EH (cell line): ENCODE data around the gene CYTH2.
A peak's percentile ranks its signal among the peaks of the same experiment; 100 is the strongest.

Experiments
- DNase-seq: peaks from one replicate; pipeline ENCODE4 v3.0.0-alpha.2; 2015; ENCODE audit warnings: low read depth

CYTH2 gene, protein sequence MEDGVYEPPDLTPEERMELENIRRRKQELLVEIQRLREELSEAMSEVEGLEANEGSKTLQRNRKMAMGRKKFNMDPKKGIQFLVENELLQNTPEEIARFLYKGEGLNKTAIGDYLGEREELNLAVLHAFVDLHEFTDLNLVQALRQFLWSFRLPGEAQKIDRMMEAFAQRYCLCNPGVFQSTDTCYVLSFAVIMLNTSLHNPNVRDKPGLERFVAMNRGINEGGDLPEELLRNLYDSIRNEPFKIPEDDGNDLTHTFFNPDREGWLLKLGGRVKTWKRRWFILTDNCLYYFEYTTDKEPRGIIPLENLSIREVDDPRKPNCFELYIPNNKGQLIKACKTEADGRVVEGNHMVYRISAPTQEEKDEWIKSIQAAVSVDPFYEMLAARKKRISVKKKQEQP

DNA sequence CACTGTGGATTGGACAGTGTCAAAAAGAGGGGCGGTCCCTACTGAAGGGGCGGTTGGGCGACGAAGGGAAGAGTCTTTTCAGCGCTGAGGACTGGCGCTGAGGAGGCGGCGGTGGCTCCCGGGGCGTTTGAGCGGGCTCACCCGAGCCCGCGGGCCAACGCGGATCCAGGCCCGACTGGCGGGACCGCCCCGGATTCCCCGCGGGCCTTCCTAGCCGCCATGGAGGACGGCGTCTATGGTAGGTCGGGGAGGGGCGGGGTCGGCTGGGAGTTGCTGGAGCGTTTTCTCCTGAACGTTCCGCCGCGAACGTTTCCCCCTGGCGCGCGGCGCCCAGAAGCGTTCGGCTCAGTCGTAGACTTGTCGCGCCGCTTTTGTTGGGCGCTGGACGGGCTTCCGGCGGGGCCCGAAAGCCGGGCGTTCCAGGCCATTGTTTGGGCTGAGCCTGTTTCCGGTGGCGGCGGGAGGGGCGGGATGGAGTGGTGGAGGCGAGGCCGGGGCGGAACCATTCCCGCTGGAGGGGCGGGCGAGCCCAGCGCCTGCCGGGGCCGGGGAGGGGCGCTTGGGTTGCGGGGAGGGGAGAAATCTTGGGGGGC, at the start of gene CYTH2:
Gene CYTH2 (plus strand): TSS at position 81 of the 593 bp plus-strand sequence. CDS start 139 bp downstream, at position 220.
- peak; percentile 86 for DNase-seq

DNA sequence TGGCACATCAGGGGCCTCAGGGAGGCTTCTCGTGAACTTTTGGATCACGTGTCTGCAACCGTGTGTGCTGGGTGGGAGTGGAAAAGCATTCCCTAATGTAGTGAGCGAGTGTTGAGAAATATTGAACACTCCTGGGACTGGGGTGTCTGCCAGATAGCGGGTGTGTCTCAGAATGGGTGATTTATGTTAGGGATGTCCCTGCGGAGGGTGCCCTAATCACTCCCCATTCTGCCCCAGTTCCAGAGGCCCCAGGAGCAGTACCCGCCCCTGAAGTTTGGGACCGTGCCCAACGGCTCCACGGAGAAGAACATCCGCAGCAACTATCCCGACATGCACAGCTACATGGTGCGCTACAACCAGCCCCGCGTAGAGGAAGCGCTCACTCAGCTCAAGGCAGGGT, 47.6 kb upstream of the CYTH2 start:
- no peak for DNase-seq

DNA sequence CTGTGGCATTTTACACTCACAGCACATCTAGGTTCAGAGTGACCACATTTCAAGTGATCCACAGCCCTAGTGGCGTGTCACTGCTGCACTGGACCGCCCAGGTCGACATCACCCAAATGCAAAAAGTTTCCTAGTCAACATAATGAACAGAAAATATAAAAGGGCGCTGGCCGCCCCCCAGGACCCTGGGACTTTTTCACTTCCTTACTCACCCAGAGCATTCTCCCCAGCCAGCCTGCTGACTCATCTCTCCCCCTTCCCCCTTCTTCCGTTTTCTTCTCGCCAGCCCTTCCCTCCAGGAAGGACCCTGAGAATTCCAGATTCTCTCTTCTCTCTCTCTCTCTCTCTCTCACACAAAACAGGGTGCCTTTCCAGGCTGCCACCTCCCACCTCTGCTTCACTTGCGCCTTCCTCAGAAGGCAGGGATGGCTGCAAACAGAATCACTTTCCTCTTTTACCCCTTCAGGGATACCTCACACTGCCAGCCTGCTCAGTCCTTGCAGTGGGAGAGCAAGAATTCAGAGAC, 44.4 kb upstream of the CYTH2 start:
- peak; percentile 76 for DNase-seq

DNA sequence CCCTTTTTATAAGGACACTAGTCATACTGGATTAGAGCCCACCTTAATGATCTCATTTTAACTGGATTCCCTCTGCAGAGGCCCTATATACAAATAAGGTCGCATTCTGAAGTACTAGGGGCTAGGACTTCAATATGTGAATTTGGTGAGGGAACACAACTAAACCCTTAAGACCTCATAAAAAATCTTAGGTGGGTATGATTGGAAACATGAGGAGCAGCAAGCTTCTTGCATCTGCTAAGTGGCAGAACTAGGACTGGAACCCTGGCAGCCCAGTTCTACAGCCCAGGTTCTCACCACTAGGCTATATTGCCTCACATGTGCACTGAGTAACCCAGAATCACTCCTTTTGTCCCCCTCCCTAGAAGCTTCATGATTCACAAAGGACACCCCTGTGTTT, 40.5 kb upstream of the CYTH2 start:
- DNase-seq = no peak

DNA sequence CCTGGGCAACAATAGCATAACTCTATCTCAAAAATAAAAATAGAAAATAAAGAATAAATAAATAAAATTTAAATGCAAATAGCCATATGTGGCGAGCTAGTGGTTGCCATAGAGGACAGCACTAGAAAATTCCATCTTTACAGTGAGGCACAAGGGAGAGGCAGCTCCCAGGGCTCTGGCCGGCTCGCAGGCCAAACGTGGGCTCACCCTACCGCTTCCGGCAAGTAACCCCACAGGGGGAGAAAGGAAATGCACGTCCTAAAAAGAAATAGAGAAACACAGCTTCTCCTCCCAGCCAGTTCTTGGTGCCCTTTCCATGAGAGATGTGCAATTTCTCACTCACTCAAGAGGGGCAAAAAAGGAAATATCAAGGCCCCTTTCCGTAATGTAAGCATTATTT, 35.8 kb upstream of the CYTH2 start:
- no peak for DNase-seq

DNA sequence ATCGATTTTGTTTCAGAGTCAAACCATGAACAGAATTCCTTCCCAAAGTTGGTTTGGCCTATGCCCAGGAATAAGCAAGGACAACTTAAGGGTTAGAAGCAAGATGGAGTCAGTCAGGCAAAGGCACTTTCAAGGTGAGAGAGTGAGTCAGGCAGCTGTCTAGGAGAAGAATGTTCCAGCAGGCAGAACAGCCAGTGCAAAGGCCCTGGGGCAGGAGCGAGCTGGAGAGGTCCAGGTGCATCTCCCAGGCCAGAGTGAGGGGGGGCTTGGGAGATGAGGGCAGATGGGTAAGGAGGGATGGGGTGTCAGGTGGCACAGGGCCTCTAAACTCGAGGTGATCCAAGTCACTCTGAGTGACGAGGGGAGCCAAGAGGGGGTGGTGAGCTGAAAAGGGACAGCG, 32.6 kb upstream of the CYTH2 start:
- no peak for DNase-seq

DNA sequence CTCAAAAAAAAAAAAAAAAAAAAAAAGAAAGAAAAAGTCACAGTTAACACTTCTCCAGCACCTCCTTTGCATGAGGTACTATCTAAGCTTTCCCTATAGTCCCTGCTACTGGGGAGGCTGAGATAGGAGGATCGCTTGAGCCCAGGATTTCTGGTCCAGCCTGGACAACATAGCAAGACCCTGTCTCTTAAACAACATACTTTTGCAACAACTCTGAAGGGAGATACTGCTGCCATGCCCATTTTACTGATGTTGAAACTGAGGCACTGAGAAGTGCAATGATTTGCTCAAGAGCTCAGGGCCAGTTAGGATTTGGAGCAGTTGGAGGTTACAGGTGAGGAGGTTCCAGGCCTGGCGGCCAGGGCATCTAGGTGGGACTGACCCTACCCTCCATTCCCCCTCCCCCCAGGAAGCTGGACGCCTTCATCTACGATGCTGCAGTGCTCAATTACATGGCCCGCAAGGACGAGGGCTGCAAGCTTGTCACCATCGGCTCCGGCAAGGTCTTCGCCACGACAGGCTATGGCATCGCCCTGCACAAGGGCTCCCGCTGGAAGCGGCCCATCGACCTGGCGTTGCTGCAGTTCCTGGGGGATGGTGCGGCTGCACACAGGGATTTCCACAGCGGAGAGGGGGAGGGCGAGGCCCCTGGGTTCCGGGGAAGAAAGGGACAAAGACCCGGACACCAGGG, 27.7 kb upstream of the CYTH2 start:
- DNase-seq = no peak

DNA sequence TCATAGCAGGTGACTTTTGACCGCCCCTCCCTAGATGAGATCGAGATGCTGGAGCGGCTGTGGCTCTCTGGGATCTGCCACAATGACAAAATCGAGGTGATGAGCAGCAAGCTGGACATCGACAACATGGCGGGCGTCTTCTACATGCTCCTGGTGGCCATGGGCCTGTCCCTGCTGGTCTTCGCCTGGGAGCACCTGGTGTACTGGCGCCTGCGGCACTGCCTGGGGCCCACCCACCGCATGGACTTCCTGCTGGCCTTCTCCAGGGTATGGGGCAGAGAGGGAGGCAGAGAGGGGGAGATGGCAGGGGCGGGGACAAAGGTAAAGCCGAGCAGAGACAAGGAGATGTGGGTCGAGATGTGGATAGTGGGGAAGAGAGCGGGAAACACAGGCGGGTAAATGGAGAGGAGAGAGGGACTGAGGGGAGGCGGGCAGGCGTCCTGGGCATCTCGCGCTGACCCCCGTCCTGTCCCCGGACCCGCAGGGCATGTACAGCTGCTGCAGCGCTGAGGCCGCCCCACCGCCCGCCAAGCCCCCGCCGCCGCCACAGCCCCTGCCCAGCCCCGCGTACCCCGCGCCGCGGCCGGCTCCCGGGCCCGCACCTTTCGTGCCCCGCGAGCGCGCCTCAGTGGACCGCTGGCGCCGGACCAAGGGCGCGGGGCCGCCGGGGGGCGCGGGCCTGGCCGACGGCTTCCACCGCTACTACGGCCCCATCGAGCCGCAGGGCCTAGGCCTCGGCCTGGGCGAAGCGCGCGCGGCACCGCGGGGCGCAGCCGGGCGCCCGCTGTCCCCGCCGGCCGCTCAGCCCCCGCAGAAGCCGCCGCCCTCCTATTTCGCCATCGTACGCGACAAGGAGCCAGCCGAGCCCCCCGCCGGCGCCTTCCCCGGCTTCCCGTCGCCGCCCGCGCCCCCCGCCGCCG, 26.8 kb upstream of the CYTH2 start:
- no peak for DNase-seq

DNA sequence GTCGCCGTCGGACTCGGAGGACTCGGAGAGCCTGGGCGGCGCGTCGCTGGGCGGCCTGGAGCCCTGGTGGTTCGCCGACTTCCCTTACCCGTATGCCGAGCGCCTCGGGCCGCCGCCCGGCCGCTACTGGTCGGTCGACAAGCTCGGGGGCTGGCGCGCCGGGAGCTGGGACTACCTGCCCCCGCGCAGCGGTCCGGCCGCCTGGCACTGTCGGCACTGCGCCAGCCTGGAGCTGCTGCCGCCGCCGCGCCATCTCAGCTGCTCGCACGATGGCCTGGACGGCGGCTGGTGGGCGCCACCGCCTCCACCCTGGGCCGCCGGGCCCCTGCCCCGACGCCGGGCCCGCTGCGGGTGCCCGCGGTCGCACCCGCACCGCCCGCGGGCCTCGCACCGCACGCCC, 25.9 kb upstream of the CYTH2 start:
- no peak for DNase-seq

DNA sequence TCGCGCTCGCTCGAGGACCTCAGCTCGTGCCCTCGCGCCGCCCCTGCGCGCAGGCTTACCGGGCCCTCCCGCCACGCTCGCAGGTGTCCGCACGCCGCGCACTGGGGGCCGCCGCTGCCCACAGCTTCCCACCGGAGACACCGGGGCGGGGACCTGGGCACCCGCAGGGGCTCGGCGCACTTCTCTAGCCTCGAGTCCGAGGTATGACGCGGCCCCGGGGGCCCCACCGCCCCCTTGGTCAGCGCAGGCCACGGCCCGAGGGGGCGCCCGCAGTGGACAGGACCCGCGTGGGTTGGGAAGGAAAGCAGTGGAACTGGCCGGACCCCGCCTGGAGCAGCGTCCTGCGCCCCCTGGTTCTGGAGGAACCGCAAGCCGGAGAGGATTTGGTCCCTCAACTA, 25.4 kb upstream of the CYTH2 start:
- no peak for DNase-seq

DNA sequence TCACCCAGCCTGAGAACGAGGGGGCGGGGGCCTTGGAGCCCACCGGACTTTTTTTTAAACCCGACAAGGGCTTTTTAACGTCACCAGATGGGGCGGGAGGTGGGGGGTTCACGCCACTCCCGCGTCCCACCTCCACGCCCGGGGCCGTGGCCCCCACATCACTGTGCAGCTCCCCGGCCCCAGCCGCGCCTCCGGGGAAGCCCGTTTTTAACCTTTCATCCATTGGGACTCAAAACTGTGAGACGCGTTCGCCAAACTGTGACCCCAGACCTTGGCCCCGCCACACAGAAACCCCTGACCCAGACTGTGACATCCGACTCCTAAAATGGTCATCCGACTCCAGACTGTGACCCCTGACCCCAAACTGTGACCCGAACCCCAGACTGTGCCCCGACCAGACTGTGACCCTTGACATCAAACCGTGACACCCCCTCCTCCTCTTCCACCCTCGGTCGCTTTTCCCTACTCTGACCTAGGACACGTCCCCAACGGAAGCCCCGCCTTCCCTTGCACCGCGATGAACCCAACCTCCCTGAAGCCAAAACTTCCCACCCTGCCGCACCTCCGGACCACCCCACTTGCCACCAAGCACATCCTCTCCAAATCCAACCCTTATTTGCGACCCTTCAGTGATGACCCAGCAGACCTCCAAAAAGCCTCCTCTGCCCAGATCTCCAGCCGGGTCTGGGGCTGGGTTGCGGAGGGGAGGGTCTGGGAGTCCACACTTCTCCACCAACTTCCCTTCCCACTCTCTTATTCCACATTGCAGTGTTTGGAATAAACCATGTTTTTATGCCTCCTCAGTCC, 24.8 kb upstream of the CYTH2 start:
- DNase-seq = no peak

DNA sequence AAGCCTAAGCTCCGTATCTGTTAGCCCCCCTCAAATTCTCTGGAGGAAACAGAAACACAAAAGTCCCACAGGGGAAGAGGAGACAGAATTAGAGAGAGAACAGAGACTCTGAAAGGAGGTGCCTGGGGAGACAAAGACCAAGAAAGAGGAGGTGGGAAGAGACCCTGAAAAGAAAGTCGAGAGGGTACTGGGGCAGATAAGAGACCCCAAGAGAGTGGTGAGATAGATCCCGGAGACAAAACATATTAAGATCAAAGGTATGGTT, 24.3 kb upstream of the CYTH2 start:
- DNase-seq = no peak

DNA sequence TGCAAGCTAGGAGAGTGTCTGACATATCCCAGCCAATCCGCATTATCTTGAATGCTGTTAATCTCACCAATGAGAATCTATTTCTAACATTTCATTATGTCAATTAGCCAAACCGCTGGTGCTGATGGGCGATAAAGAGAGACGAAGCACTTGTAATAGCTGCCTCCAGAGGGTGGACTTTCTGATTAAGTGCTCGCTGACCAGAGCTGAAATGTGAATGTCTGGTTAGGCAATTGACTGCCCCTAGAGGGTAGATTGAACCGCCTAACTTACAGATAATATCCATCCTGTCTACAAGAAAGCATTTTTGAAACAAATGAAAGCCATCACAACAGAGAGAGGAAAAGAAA, 23.9 kb upstream of the CYTH2 start:
- DNase-seq = peak; percentile 84

DNA sequence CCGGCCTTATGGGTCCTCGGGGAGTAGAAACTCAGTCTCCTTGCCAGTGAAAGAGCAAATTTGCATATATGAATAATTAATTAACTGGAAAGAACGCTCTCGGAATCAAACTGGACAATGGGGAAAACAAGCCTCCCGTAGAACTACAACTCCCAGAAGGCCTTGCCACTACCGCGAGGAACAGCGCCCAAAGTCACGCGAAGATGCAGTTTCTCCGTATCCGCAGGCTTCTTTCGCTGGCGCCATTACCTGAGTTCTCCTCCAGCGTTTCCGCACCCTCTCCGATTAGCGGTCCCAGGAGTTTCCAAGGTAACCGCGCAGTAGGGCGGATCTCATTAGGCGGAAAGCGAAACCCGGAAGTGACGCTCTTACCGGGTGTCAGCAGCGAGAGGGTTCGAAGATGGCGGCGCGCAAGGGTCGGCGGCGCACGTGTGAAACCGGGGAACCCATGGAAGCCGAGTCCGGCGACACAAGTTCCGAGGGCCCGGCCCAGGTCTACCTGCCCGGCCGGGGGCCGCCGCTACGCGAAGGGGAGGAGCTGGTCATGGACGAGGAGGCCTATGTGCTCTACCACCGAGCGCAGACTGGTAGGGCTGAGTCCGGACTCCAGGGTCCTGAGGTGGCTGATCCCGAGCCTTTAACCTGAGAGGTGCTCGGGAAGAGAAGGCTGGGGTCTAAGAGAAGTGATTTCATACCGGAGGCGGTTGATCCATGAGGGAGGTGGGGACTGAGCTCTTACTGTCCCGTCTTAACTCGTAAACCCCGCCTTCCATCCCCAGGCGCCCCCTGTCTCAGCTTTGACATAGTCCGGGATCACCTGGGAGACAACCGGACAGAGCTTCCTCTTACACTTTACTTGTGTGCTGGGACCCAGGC, 23.3 kb upstream of the CYTH2 start, which contains the start of gene GRWD1:
Gene GRWD1 (plus strand): TSS at position 378 of the 876 bp plus-strand sequence. CDS start 23 bp downstream, at position 401.
- DNase-seq = peak; percentile 98

DNA sequence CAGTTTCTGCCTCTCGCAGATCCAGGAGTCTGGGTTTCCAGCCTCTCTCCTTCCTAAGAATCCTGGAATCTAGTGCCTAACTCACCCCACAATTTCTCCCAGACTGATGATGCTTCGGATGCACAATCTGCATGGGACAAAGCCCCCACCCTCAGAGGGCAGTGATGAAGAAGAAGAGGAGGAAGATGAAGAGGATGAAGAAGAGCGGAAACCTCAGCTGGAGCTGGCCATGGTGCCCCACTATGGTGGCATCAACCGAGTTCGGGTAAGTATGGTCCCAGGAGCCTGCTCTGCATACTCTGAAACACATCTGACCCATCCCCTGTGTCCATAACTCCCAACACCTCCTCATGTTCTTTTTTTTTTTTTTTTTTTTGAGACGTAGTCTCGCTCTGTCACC, 22.6 kb upstream of the CYTH2 start:
- DNase-seq = no peak

DNA sequence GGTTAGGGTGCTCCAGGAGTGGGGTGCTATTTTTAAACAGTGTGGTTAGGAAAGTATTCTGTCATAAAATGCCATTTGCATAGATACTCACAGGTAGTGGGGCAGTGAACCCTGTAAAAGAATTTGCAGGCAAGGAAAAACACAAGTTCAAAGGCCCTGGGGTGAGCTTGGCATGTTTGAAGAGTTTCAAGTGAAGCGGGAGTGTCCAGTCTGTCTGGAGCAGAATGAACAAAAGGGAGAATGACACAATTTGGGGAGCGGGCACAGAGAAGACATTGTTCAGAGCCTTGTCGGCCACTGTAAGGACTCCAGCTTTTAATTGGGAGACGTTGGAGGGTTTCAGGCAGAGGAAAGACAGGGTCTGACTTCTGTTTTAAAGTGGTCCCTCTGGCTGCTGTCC, 20.6 kb upstream of the CYTH2 start:
- DNase-seq = no peak

DNA sequence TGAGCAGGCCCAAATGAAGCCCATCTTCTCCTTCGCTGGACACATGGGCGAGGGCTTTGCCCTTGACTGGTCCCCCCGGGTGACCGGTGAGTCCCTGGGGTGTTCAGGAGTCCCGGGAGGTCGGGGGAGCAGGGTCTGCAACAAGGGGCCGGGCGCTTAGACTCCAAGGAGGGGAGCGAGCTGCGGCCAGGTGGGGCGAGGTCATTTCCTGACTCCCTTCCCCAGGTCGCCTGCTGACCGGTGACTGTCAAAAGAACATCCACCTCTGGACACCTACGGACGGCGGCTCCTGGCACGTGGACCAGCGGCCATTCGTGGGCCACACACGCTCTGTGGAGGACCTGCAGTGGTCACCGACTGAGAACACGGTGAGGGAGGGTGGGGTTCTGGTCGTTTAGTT, 18.7 kb upstream of the CYTH2 start:
- DNase-seq = no peak

DNA sequence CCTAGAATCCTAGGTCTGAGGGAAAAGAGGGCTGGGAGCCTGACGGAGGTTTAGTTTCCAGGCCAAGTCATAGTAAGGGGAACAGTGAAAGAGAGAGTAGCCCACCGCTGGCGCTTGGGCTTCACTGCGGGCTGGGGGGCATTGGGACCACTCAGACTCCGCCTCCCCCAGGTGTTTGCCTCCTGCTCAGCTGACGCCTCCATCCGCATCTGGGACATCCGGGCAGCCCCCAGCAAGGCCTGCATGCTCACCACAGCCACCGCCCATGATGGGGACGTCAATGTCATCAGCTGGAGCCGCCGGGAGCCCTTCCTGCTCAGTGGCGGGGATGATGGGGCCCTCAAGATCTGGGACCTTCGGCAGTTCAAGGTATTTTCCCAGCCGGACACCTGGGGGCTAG, 18.3 kb upstream of the CYTH2 start:
- DNase-seq = no peak

DNA sequence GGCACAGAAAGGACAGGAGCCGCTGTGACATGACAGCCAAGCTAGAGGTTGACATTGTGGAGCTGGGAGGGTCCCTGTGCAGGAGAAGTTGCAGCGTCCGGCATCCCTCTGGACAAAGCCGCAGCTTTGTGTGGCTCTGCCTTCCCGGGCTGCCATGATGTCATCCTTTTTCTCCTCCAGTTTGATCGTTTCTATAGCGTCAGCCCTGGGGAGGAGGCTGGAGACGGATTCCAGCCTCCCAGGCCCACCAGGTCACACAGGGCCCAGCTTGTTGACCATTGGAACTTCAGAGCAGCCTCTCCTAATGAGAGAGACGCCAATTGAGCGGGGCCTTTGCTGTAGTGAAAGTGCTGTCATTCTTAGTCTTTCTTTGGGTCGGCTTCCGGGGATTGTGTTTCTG, 17.5 kb upstream of the CYTH2 start:
- no peak for DNase-seq
